ENCODE results near the gene PPP2R1B. TPM values are rescaled to one million over a fixed set of nuclear protein-coding genes. Genes with fewer than 3 reads are reported as not detected.

Gene PPP2R1B
- total and polyA plus RNA-seq, 2 donors (not counting 1 experiment from before 2014, with no cell fraction given), result 8.2 to 37.0 TPM

DNA sequence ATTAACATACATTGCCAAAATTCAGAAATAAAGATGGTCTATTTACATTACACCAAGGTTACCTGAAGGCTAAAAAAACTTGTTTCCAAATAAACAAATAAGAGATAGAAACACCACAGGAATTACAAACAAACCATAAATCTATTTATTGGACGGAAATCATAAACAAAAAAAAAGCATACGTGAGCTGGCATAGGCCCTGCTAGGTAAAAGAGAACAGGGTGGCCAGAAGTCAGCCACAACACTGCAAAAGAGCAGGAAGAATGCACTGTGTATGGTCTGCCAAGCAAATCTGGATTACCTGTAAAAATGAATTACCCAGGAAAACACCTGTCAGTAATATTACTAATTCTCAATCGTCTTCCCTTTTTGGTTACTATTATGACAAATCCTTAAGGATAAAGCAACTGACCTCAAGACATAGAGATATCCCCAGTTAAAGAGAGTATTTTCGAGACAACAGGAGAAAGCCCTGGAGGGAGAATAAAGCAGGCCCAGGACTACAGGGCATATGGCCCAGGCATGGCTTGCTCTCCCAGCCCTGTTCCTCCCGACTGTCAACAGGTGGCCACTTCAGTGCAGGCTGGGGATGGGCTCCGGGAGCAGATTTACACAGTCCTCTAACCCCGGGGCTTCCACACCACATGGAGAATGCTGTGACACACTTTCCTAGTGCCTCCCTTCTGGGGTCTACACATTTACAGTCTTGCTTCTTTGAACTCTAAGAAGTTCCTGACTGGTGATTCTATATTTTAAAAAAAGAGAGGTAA lies 18.0 kb downstream of the PPP2R1B start:
- H3K4me1 Mint-ChIP-seq, result no peaks in the 10 kb centered on the region
- Histone ChIP-seq H3K27me3 (replicated peaks in 1 of 4; ENCODE audit: control extremely low read depth in 1 of 4, control insufficient read depth in 3 of 4, insufficient read depth in 4 of 4, low read length in 3 of 4) (no peaks in the 10 kb centered on the region), H3K79me2 (ENCODE audit: control insufficient read depth, insufficient read depth, low read length) (no peaks in the 10 kb centered on the region), H3K4me3 (ENCODE audit: control extremely low read depth in 1 of 5, extremely low read depth in 1 of 5, insufficient read depth in 1 of 5, low read depth in 2 of 5, low read length in 4 of 5) (no peak overlapping the region), H2AFZ (ENCODE audit: insufficient read depth, low read depth, low read length, poor library complexity, severe bottlenecking) (no peak overlapping the region), H3K9me3 (ENCODE audit: control extremely low read depth in 1 of 3, control insufficient read depth in 2 of 3, insufficient read depth in 1 of 3, low read length in 2 of 3) (peaks cover 0 to 1% (median 0%) of the 10 kb centered on the region in 3 donors), H3K4me2 (replicated peaks; ENCODE audit: low read depth, low read length, poor library complexity, severe bottlenecking) (no peak overlapping the region), H3K27ac (ENCODE audit: low read length in 2 of 2) (no peak overlapping the region), H3K36me3 (replicated peaks in 1 of 2; ENCODE audit: control extremely low read depth in 1 of 2, control insufficient read depth in 1 of 2, extremely low read depth in 1 of 2, insufficient read depth in 2 of 2, low read length in 1 of 2) (peaks cover 16 to 80% of the 10 kb centered on the region in 2 experiments), H4K20me1 (ENCODE audit: control insufficient read depth, insufficient read depth, low read length, poor library complexity, severe bottlenecking) (no peaks in the 10 kb centered on the region), H3K9ac (ENCODE audit: low read length) (no peak overlapping the region), H3K4me1 (ENCODE audit: control insufficient read depth in 2 of 2, insufficient read depth in 2 of 2, low read length in 2 of 2) (no peaks in the 10 kb centered on the region)
- peaks cover 3% of the 10 kb centered on the region for H3K9me3 Mint-ChIP-seq (ENCODE audit: insufficient read depth)
- H3K4me3 Mint-ChIP-seq, result no peak overlapping the region
- POLR2A ChIA-PET, result no interaction called here
- no peak for ATAC-seq (ENCODE audit: low read depth)
- intact Hi-C loops (cut with micrococcal nuclease), result no loop called here
- H3K27ac Mint-ChIP-seq, result no peak overlapping the region
- DNase-seq, result no peak
- no peaks in the 10 kb centered on the region for H3K27me3 Mint-ChIP-seq
- TF ChIP-seq, protein P1, sequence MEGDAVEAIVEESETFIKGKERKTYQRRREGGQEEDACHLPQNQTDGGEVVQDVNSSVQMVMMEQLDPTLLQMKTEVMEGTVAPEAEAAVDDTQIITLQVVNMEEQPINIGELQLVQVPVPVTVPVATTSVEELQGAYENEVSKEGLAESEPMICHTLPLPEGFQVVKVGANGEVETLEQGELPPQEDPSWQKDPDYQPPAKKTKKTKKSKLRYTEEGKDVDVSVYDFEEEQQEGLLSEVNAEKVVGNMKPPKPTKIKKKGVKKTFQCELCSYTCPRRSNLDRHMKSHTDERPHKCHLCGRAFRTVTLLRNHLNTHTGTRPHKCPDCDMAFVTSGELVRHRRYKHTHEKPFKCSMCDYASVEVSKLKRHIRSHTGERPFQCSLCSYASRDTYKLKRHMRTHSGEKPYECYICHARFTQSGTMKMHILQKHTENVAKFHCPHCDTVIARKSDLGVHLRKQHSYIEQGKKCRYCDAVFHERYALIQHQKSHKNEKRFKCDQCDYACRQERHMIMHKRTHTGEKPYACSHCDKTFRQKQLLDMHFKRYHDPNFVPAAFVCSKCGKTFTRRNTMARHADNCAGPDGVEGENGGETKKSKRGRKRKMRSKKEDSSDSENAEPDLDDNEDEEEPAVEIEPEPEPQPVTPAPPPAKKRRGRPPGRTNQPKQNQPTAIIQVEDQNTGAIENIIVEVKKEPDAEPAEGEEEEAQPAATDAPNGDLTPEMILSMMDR (IDR thresholded peaks at IDR 0.05), result no peak
- TF ChIP-seq EZH2 (IDR thresholded peaks at IDR 0.05; ENCODE audit: borderline replicate concordance, insufficient read depth, low read depth, low read length, poor library complexity, severe bottlenecking), result no peak
- CTCF ChIA-PET, result no interaction called here
- 100% methylated on average over 3 of the region's 7 CpGs for WGBS (ENCODE audit: insufficient coverage)

DNA sequence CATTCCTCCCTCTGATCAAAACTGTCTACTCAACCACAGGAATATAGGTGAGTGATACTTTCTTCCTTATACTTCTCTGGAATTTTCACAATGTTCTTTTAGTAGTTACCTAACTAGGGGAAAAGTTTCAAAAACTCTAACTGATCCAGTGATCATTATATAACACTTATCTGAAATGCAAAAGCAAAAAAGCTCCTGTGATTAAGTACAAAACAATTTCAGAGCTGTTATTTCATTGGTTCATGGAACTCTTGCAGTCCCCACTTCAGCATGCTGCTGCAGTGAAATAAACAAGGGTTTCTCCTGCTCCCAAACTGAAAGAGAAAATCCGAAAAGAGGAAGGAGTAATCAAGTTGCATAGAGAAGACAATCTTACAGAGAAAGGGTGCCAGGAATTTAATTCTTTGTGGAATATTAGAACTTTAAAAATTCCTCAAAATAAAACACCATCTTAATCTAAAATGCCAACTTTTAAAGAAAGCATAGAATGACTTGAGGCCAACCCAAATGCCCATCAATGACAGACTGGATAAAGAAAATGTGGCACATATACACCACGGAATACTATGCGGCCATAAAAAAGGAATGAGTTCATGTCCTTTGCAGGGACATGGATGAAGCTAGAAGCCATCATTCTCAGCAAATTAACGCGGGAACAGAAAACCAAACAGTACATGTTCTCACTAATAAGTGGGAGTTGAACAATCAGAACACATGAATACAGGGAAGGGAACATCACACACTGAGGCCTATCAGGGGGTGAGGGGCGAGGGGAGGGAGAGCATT lies 20.3 kb downstream of the PPP2R1B start:
- no peak for TF ChIP-seq EZH2 (IDR thresholded peaks at IDR 0.05; ENCODE audit: borderline replicate concordance, insufficient read depth, low read depth, low read length, poor library complexity, severe bottlenecking)
- TF ChIP-seq, protein P1 (IDR thresholded peaks at IDR 0.05), result no peak
- Mint-ChIP-seq H3K27ac (no peak overlapping the region), H3K4me3 (no peak overlapping the region), H3K9me3 (ENCODE audit: insufficient read depth) (peaks cover 3% of the 10 kb centered on the region), H3K27me3 (no peaks in the 10 kb centered on the region), H3K4me1 (no peaks in the 10 kb centered on the region)
- DNase-seq (no peak), ATAC-seq (ENCODE audit: low read depth) (no peak)
- Histone ChIP-seq H3K4me3 (ENCODE audit: control extremely low read depth in 1 of 5, extremely low read depth in 1 of 5, insufficient read depth in 1 of 5, low read depth in 2 of 5, low read length in 4 of 5) (no peak overlapping the region), H3K27ac (ENCODE audit: low read length in 2 of 2) (no peak overlapping the region), H3K79me2 (ENCODE audit: control insufficient read depth, insufficient read depth, low read length) (no peaks in the 10 kb centered on the region), H3K9ac (ENCODE audit: low read length) (no peak overlapping the region), H3K36me3 (replicated peaks in 1 of 2; ENCODE audit: control extremely low read depth in 1 of 2, control insufficient read depth in 1 of 2, extremely low read depth in 1 of 2, insufficient read depth in 2 of 2, low read length in 1 of 2) (peaks cover 19 to 82% of the 10 kb centered on the region in 2 experiments), H2AFZ (ENCODE audit: insufficient read depth, low read depth, low read length, poor library complexity, severe bottlenecking) (no peak overlapping the region), H3K4me1 (ENCODE audit: control insufficient read depth in 2 of 2, insufficient read depth in 2 of 2, low read length in 2 of 2) (no peaks in the 10 kb centered on the region), H3K4me2 (replicated peaks; ENCODE audit: low read depth, low read length, poor library complexity, severe bottlenecking) (no peak overlapping the region), H4K20me1 (ENCODE audit: control insufficient read depth, insufficient read depth, low read length, poor library complexity, severe bottlenecking) (no peaks in the 10 kb centered on the region), H3K9me3 (ENCODE audit: control extremely low read depth in 1 of 3, control insufficient read depth in 2 of 3, insufficient read depth in 1 of 3, low read length in 2 of 3) (peaks cover 0 to 1% (median 0%) of the 10 kb centered on the region in 3 donors), H3K27me3 (replicated peaks in 1 of 4; ENCODE audit: control extremely low read depth in 1 of 4, control insufficient read depth in 3 of 4, insufficient read depth in 4 of 4, low read length in 3 of 4) (no peaks in the 10 kb centered on the region)
- ChIA-PET CTCF (no interaction called here), POLR2A (no interaction called here)
- intact Hi-C loops (cut with micrococcal nuclease), result no loop called here
- 100% methylated on average over 2 of the region's 6 CpGs for WGBS (ENCODE audit: insufficient coverage)
